NCI-H187 (cell line): ENCODE data around the gene MRGPRE.

Experiments used
- DNase-seq, 2 experiments: peaks; one replicate each; lab custom pipeline; 2025; lab: John Stamatoyannopoulos, UW

The MRGPRE gene

GRCh38 chr11:3178349-3178748 is 53.9 kb downstream of the MRGPRE start:
- DNase-seq: no peak

GRCh38 chr11:3177931-3178330 is 54.3 kb downstream of the MRGPRE start:
- DNase-seq: no peak
